Activated CD4-positive, alpha-beta T cell treated with anti-CD3 and anti-CD28 coated beads, Interleukin-2, amount 10 ng/mL, durations not matched to agents 7 days and 5 days (primary cell): ENCODE data around the gene PTPRR. TPM values are rescaled to one million over a fixed set of nuclear protein-coding genes. Genes with fewer than 3 reads are reported as not detected.

ENCODE experiments used
- CTCF ChIA-PET: fragments of 350-600 bp; sonication (Branson Sonifier 250); formaldehyde crosslinking; loops from one replicate; lab custom pipeline; 2021; ENCODE audit warnings: antibody characterized with exemption; lab: Charles Lee
- POLR2A ChIA-PET: fragments of 350-600 bp; sonication (Branson Sonifier 250); formaldehyde crosslinking; loops from one replicate; lab custom pipeline; 2021; ENCODE audit warnings: antibody characterized with exemption; lab: Charles Lee
- DNase-seq: peaks from one replicate; pipeline ENCODE4 v3.0.0-alpha.2; 2020
- H3K27ac Mint-ChIP-seq: one replicate; pipeline ENCODE4 v1.8.0; 2021; ENCODE audit warnings: mild to moderate bottlenecking, moderate library complexity, mixed read lengths
- H3K27me3 Mint-ChIP-seq: one replicate; pipeline ENCODE4 v1.8.0; 2021; ENCODE audit warnings: mixed read lengths
- H3K36me3 Mint-ChIP-seq: one replicate; pipeline ENCODE4 v1.8.0; 2021; ENCODE audit warnings: low read depth, mixed read lengths
- H3K4me1 Mint-ChIP-seq: one replicate; pipeline ENCODE4 v1.8.0; 2021; ENCODE audit warnings: mixed read lengths
- H3K4me3 Mint-ChIP-seq: one replicate; pipeline ENCODE4 v1.8.0; 2021; ENCODE audit warnings: mild to moderate bottlenecking, moderate library complexity, mixed read lengths
- H3K9me3 Mint-ChIP-seq: one replicate; pipeline ENCODE4 v1.8.0; 2021; ENCODE audit warnings: mixed read lengths
- total RNA-seq, 2 experiments: library from RNA; stranded (reverse); gene quantifications; one replicate each; pipeline ENCODE4 v1.2.3, GENCODE V29; 2021

Gene PTPRR
- total RNA-seq, 2 experiments from 2014 or later: not detected

DNA sequence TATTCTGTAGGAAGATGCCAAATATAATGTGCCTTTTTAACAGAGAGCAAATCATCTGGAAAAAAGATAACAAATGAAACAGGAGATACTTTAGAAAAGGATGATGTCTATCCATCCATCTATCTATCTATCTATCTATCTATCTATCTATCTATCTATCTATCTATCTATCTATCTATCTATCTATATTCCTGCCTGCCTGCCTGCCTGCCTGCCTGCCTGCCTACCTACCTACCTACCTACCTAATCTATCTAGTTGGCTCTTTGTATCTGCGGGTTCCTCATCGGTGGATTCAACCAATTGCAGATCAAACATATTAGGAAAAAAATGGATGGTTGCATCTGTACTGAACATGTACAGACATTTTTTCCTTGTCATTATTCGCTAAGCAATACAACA, 294.4 kb downstream of the PTPRR start:
- H3K27ac Mint-ChIP-seq: no peak overlapping the region
- H3K36me3 Mint-ChIP-seq: no peaks in the 10 kb centered on the region
- ChIA-PET POLR2A (no interaction called here), CTCF (no interaction called here)
- H3K9me3 Mint-ChIP-seq: no peaks in the 10 kb centered on the region
- no peaks in the 10 kb centered on the region for H3K4me1 Mint-ChIP-seq
- no peak for DNase-seq
- no peaks in the 10 kb centered on the region for H3K27me3 Mint-ChIP-seq
- H3K4me3 Mint-ChIP-seq: no peak overlapping the region

GRCh38 chr12:70619471-70620152, 300.9 kb downstream of the PTPRR start:
- Mint-ChIP-seq H3K27me3 (no peaks in the 10 kb centered on the region), H3K27ac (no peak overlapping the region), H3K4me1 (no peaks in the 10 kb centered on the region), H3K9me3 (no peaks in the 10 kb centered on the region), H3K36me3 (no peaks in the 10 kb centered on the region), H3K4me3 (no peak overlapping the region)
- ChIA-PET CTCF (no interaction called here), POLR2A (no interaction called here)
- DNase-seq: no peak

DNA sequence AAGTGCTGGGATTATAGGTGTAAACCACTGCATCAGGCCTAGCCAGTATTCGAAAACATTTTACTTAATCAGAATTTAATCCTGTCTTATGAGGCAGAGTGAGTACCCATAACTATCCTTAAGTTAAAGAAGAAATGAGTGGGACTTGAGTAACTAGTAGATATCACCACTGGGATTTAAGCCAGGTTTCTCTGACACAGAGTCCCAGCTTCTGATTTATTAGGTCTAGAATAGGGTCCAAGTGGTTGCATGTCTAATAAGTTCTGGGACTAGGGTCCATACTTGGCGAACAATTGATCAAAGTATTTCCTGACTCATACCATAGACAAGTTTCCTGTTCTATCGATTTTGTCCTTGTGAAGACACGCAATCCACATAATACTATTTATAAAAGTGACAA, 302.2 kb downstream of the PTPRR start:
- DNase-seq: no peak
- Mint-ChIP-seq H3K36me3 (no peaks in the 10 kb centered on the region), H3K9me3 (no peaks in the 10 kb centered on the region), H3K4me1 (no peaks in the 10 kb centered on the region), H3K27me3 (peaks cover 5% of the 10 kb centered on the region), H3K27ac (no peak overlapping the region), H3K4me3 (no peak overlapping the region)
- CTCF ChIA-PET: no interaction called here
- POLR2A ChIA-PET: no interaction called here

- Mint-ChIP-seq H3K27ac (no peak overlapping the region), H3K9me3 (no peaks in the 10 kb centered on the region), H3K27me3 (peaks cover 9% of the 10 kb centered on the region), H3K4me3 (no peak overlapping the region), H3K36me3 (no peaks in the 10 kb centered on the region), H3K4me1 (no peaks in the 10 kb centered on the region)
- ChIA-PET POLR2A (no interaction called here), CTCF (no interaction called here)
- no peak for DNase-seq
These were observed 303.1 kb downstream of the PTPRR start for GRCh38 chr12:70617450-70617849.

DNA sequence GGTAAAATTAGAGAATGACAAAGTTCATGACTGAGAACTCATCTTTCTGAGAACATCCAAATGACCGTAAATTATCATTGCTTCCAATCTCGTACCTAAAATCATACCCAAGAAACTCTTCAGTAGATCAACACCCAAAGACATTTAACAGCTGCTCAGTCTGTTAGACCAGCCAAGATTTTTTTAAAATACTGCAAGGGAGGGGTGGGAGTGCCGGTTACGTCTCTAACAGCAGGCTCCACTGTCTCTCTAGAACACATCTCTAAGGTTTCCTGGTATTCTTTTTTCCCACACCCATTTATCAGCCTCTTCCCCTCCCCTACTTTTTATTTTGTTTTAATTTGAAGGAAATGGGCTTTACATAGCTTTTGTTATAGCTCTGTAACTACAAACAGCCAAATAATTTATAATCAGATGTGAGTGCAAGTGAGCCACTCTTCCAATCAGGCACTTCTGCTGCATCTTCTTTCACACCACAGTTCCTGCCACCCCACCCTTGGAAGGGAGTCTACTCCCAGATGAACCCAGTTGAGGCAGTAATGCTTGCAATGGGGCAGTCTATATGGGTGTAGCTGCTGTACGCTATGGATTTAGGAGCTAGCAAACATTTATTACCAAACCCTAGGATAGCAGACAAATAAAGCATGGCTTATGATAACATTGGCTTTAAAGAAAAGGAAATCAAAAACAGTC, 305.2 kb downstream of the PTPRR start:
- H3K27ac Mint-ChIP-seq: no peak overlapping the region
- no peaks in the 10 kb centered on the region for H3K36me3 Mint-ChIP-seq
- peaks cover 23% of the 10 kb centered on the region for H3K27me3 Mint-ChIP-seq
- ChIA-PET POLR2A (no interaction called here), CTCF (no interaction called here)
- H3K9me3 Mint-ChIP-seq: no peaks in the 10 kb centered on the region
- H3K4me3 Mint-ChIP-seq: no peak overlapping the region
- H3K4me1 Mint-ChIP-seq: peaks cover 3% of the 10 kb centered on the region
- no peak for DNase-seq

DNA sequence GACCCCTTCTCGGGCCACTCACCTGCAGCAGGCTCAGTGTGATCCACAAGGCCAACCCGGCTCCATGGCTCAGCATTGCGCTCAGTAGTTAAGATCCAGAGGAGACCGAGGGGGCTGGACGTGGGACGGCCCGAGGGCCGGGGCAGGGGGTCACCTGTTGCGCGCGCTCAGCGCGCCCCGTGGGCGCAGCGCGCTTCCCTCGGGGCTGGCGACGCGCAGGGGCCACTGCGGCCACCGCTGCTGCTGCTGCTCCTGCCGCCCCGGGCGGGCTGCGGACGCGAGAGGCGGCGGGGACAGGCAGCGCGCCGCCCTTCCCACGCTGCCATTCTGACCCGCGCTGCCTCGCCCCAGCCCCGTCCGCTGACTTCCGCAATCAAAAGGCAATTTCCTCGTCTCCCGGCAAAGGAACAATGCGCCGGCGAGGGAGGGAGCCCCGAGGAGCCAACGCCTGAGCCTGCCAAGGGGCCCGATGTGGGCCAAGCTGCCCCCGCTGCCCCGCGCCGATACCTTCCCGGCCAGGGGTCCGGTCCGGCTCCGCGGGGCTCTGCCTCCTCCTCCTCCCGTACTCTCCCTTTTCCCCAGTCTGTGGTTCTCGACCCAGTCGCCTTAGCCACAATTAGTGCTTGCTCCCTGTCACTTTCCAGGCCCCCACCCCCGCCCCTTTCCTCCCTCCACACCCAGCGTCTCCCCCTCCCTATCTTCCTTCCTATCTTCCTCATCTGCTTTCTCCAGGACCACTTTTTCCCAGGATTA, 310.6 kb downstream of the PTPRR start:
- no peak for DNase-seq
- ChIA-PET CTCF (interaction anchor here (0.5 kb wide), 1 partner anchor 10 kb away, joined by 5 read pairs; no protein-coding TSS in a partner anchor), POLR2A (no interaction called here)
- Mint-ChIP-seq H3K4me3 (peak overlapping the region; percentile 43), H3K36me3 (no peaks in the 10 kb centered on the region), H3K27ac (no peak overlapping the region), H3K4me1 (peaks cover 7% of the 10 kb centered on the region), H3K27me3 (peaks cover 58% of the 10 kb centered on the region), H3K9me3 (no peaks in the 10 kb centered on the region)

GRCh38 chr12:70609203-70609602, 311.3 kb downstream of the PTPRR start:
- ChIA-PET CTCF (no interaction called here), POLR2A (no interaction called here)
- H3K4me3 Mint-ChIP-seq: peak overlapping the region; percentile 40
- no peaks in the 10 kb centered on the region for H3K36me3 Mint-ChIP-seq
- DNase-seq: no peak
- peak overlapping the region; percentile 36 for H3K27ac Mint-ChIP-seq
- peaks cover 7% of the 10 kb centered on the region for H3K4me1 Mint-ChIP-seq
- peaks cover 58% of the 10 kb centered on the region for H3K27me3 Mint-ChIP-seq
- no peaks in the 10 kb centered on the region for H3K9me3 Mint-ChIP-seq

DNA sequence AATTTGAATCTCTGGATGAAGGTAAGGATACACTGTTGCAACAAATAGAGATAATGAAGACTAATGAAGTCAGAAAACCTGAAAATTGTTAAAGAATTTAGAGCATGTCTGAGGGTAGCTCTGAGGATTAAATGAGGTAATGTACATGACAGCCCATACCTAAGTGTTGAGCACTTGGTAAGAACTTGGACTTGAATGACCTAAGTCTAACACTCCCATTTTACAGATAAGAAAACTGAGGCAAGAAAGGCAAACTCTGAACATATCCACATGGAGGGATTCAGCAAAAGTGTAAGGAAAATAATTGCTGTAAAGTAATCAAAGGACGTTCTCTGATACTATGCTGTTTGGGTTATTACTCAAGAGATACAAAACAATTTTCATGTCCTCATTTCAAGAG, 312.4 kb downstream of the PTPRR start:
- H3K36me3 Mint-ChIP-seq: no peaks in the 10 kb centered on the region
- H3K4me3 Mint-ChIP-seq: no peak overlapping the region
- no peak overlapping the region for H3K27ac Mint-ChIP-seq
- DNase-seq: no peak
- peaks cover 51% of the 10 kb centered on the region for H3K27me3 Mint-ChIP-seq
- ChIA-PET POLR2A (no interaction called here), CTCF (interaction anchor here (0.7 kb wide), 1 partner anchor 13 kb away, joined by 4 read pairs; no protein-coding TSS in a partner anchor)
- H3K9me3 Mint-ChIP-seq: no peaks in the 10 kb centered on the region
- peaks cover 7% of the 10 kb centered on the region for H3K4me1 Mint-ChIP-seq

DNA sequence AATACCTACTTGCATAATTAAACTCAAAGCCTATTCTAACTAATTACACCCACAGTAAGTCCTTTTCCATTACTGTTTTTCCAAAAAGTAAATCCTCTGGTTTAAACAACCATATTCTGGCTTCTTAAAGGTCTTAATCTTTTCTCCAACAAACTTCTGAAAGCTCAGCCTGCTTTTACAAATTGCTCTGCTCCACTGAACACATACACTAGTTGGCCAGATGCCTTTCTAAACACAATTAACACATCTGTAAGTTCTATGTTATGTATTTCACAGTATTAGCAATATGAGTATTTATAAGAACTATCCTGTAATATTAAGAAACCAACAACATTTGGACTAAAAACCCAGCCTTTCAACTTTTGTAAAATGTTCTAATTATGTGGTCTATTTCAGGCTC, 313.4 kb downstream of the PTPRR start:
- CTCF ChIA-PET: no interaction called here
- POLR2A ChIA-PET: no interaction called here
- DNase-seq: no peak
- Mint-ChIP-seq H3K36me3 (no peaks in the 10 kb centered on the region), H3K27ac (no peak overlapping the region), H3K4me3 (no peak overlapping the region), H3K27me3 (peaks cover 50% of the 10 kb centered on the region), H3K9me3 (no peaks in the 10 kb centered on the region), H3K4me1 (peaks cover 7% of the 10 kb centered on the region)

GRCh38 chr12:70605976-70606375, 314.6 kb downstream of the PTPRR start:
- peaks cover 7% of the 10 kb centered on the region for H3K4me1 Mint-ChIP-seq
- H3K9me3 Mint-ChIP-seq: no peaks in the 10 kb centered on the region
- ChIA-PET CTCF (no interaction called here), POLR2A (no interaction called here)
- peaks cover 42% of the 10 kb centered on the region for H3K27me3 Mint-ChIP-seq
- DNase-seq: no peak
- H3K4me3 Mint-ChIP-seq: no peak overlapping the region
- no peak overlapping the region for H3K27ac Mint-ChIP-seq
- H3K36me3 Mint-ChIP-seq: no peaks in the 10 kb centered on the region

GRCh38 chr12:70604662-70605061, 315.9 kb downstream of the PTPRR start:
- ChIA-PET CTCF (no interaction called here), POLR2A (no interaction called here)
- H3K4me3 Mint-ChIP-seq: no peak overlapping the region
- H3K4me1 Mint-ChIP-seq: peaks cover 2% of the 10 kb centered on the region
- no peaks in the 10 kb centered on the region for H3K36me3 Mint-ChIP-seq
- H3K9me3 Mint-ChIP-seq: no peaks in the 10 kb centered on the region
- peaks cover 34% of the 10 kb centered on the region for H3K27me3 Mint-ChIP-seq
- DNase-seq: no peak
- H3K27ac Mint-ChIP-seq: no peak overlapping the region

DNA sequence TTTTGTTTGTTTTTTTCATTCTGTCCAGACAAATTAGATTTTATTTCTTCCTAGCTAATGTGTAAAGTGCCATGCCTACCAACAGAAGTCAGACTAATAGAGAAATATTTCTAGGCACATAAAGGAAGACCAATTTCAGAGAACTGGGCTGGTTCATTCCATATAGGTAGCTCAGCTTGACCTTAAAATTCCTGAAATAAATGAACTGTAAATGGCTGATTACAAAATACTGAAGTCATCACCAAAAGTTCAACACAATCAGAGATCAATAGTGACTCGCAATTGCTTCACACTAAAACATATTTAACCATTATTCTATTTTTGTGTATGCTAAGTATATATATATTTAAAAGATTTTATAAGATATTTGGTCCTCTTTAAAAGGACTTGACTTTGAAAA, 317.5 kb downstream of the PTPRR start:
- Mint-ChIP-seq H3K36me3 (no peaks in the 10 kb centered on the region), H3K4me1 (no peaks in the 10 kb centered on the region), H3K27ac (no peak overlapping the region), H3K27me3 (peaks cover 18% of the 10 kb centered on the region), H3K9me3 (no peaks in the 10 kb centered on the region), H3K4me3 (no peak overlapping the region)
- no peak for DNase-seq
- ChIA-PET CTCF (no interaction called here), POLR2A (no interaction called here)

- Mint-ChIP-seq H3K36me3 (no peaks in the 10 kb centered on the region), H3K4me3 (no peak overlapping the region), H3K9me3 (no peaks in the 10 kb centered on the region), H3K4me1 (no peaks in the 10 kb centered on the region), H3K27ac (no peak overlapping the region), H3K27me3 (peaks cover 6% of the 10 kb centered on the region)
- CTCF ChIA-PET: no interaction called here
- DNase-seq: no peak
- POLR2A ChIA-PET: no interaction called here
These were observed 321.9 kb downstream of the PTPRR start for GRCh38 chr12:70598467-70599193.
